NCI-H1694 (cell line): ENCODE results near the gene RGS17.
"Not testable (repeated sequence)": the region's sequence is repeated elsewhere in the genome, so short reads cannot be mapped to it uniquely, and the experiment has no call there.

ENCODE experiments used
- DNase-seq: peaks from one replicate; lab custom pipeline; 2025; lab: John Stamatoyannopoulos, UW

The RGS17 gene

DNA sequence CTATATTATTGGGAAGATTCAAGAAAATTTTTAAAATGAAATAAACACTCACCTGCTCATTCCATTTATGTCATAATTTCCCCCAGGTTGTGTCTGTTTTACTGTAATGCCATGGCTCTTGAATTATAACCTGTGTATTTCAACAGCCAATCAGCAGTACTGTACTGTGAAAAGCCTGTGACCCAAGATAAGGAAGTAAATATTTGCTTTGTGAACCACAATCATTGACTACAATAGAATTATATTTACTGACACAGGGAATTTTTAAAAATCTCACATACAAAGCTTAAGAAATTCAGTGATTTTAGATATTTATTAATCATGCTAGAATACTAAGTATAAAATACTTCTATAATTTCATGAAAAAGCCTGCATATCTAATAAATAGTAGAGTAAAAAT is 6.0 kb downstream of the RGS17 start:
- no peak for DNase-seq

GRCh38 chr6:153123801-153124200 is 7.3 kb downstream of the RGS17 start:
- DNase-seq, result no peak

DNA sequence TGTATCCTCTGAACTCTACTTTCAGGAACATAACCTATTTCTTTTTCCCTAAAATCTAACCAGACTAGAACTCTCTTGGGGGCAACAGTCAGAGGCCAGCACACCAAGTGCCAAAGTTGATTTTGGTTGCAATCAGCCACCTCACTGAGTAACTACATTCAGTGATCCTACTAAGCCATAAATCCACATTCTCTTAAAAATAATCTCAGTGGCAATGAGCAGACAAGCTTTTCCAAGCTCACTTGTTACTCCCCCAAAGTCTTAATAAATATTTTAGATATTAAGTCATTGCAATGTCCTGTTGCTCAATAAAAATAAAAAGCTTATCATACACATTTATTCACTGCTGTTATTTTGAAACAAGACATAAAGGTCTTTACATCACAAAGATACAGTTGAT is 9.8 kb downstream of the RGS17 start:
- DNase-seq, result no peak

DNA sequence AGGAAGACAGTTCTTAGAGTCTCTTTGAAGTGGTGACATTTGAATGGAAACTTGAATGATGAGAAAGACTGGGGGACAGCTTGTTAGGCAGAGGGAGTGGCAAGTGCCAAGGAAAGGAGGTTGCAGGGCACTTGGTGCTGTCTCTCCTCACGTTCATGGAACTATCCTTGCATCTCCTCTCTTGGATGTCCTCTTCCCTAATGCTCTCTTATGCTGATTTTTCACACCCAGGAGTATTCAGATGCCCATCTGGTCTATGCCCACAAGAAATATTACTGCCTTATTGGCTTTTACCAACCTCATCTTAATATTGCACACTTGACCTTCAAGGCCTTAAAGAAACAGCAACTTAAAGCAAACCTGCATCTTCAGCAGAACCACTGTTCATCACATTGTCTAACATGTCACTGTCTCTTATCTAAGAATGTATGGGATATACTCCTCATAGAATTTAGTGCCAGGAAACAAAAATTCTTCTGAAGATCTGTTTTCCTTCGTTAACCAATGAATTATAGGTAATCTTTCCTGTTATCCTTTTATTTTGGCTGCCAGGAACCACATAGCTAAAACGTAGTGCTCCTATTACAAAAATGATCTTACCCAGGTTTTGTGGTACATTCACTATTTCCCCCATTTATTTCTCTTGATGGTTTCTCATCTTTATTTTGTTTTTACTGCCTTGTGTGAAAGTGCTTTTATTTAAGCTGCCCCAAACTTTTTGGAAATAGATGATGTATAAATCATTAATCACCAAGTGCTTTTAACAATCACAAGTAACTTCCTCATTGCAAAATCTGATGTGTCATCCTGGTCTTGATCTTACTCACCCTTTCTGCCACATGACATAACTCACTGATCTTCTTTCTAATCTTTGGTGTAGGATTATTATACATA is 12.8 kb downstream of the RGS17 start:
- no peak for DNase-seq

GRCh38 chr6:153111082-153111481 is 20.0 kb downstream of the RGS17 start:
- DNase-seq, result not testable (repeated sequence)

GRCh38 chr6:153110612-153111011 is 20.5 kb downstream of the RGS17 start:
- DNase-seq, result not testable (repeated sequence)

- no peak for DNase-seq
Measured at GRCh38 chr6:153108315-153108714, 22.8 kb downstream of the RGS17 start.

GRCh38 chr6:153106021-153106420 is 25.1 kb downstream of the RGS17 start:
- DNase-seq, result no peak

GRCh38 chr6:153104220-153104619 is 26.9 kb downstream of the RGS17 start:
- no peak for DNase-seq

DNA sequence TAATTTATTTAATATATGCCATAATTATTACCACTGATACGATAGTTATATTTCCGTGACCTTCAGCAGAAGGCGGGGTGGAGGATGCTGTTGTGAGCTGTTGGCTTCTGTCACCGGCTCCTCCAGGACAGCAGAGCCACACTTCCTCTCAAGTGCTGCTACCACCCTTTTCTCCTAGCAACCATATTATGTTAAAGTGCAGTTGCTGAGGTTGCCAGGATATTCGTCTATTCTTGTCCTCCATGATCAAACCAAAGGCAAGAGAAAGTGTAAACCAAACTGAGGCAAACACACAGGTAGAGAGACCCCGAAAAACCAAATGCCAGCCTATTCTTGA is 27.8 kb downstream of the RGS17 start:
- no peak for DNase-seq

DNA sequence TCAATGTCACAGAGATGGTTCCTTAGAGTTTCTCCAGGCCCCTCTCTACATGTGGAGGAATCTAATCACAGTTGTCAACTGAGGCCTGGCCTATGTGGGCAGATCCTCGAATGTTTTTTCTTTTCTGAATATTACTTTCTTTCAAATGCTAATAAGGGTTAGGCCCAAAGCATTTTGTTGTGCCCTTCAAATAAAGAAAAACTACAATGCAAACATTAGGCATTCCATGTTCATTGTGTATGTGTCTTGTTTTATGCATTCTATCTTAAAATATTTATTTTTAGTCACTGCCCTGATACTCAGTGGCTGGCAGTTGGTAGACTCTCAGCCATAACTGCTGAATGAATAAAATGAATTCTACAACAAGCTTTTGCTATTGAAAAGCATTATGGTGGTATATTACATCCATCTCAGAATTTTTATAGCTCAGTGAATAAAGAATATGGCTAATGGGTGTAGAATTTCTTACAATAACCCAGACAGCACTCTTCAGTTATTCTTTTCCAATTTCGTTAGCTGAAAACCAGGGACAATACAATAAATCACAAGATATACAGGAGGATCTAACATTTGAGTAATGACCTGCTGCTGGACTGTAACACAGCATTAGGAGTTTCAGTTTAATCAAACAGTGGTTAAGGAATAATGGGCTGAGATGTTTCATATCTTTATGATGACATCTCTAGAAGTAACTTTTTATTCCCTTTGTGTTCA is 28.3 kb downstream of the RGS17 start:
- no peak for DNase-seq

GRCh38 chr6:153101461-153101860 is 29.6 kb downstream of the RGS17 start:
- no peak for DNase-seq

DNA sequence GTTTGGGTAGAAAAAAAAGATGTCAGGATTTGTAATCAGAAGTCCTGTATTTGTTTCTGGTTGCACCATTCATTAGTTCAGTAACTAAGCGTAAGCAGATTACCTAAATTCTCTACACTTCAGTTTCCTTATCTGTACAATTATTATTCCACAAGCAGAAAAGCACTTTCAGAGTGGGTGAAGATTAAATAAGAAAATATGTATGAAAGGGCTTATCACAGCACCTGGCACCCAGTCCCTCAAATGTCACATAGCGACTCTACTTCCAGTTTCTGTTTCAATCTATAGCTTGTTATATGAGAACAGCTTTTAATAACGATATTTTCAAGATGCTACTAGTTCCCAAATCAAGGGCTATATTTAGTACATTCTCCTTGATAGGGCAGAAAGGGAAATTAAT is 31.4 kb downstream of the RGS17 start:
- DNase-seq, result no peak

- DNase-seq, result no peak
Measured at GRCh38 chr6:153096792-153097191, 34.3 kb downstream of the RGS17 start.

GRCh38 chr6:153096031-153096430 is 35.1 kb downstream of the RGS17 start:
- DNase-seq, result no peak

GRCh38 chr6:153092082-153093013 is 38.7 kb downstream of the RGS17 start:
- no peak for DNase-seq

GRCh38 chr6:153090241-153090930 is 40.7 kb downstream of the RGS17 start:
- DNase-seq, result no peak

GRCh38 chr6:153088796-153089195 is 42.3 kb downstream of the RGS17 start:
- DNase-seq, result no peak

GRCh38 chr6:153087436-153087835 is 43.6 kb downstream of the RGS17 start:
- no peak for DNase-seq

DNA sequence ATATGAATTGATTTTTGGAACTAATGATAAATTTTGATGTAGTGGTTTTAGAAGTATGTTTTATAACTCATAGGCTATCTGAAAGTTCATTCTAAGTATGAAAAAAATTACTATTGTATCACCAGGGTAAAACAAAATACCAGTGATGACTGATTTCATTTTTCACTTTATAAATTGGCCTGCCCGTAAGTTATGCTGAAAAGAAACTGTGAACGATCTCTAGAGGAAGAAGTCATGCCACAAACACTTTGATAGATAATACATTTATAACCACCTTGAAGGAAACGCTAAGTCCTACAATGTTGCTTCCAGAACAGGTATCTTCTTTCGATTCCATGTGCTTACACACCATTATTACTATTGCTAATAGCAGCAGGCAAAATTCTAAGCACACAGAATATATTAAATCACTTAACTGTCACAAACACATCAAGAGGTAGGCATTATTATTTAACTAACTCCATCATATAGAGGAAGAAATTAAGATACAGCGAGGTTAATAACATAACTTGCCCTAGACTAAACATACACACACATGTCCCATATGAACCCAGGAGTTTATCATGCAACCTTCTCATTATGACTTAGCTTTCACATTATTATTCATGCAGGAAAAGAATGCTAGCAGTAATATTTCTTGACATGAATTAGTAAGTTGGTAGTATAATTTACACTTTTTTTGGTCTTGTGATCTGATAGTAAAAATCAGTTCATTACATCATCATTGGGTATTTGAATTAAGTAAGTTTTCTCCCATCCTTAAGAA is 44.7 kb downstream of the RGS17 start:
- DNase-seq, result no peak

DNA sequence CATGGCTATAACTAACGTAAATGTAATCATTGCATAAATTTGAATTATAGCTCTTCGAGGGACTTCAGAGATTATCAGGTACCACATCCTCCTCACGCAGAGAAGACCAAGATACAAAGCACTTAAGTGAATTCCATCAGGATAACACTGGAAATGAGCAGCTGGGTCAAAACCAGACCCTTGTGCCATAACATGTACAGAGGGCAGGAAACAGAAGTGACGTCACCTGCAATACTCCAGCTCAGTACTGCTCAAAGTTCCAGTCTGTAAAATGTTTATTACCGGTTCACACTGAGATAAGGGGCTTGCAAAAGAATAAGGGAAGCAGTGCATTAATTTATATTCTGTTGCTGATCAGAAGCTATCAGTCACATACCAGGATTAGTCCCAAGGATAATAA is 45.8 kb downstream of the RGS17 start:
- no peak for DNase-seq
